GM10266 (cell line): ENCODE data around the gene HEPN1.
A peak's percentile ranks its signal among the peaks of the same experiment; 100 is the strongest.

Experiments used
- DNase-seq: peaks from one replicate; pipeline ENCODE4 v3.0.0; 2012; ENCODE audit errors: extremely low spot score
- TF ChIP-seq, protein P1 (sequence below): IDR thresholded peaks from 2 replicates; pipeline ENCODE4 v1.5.1; 2012; ENCODE audit warnings: mild to moderate bottlenecking, low read depth; ENCODE audit not compliant: control insufficient read depth, insufficient read depth; ENCODE audit errors: missing control alignments

HEPN1 gene

GRCh38 chr11:124902616-124903015 lies 16.4 kb upstream of the HEPN1 start:
- no peak for DNase-seq
- TF ChIP-seq, protein P1, sequence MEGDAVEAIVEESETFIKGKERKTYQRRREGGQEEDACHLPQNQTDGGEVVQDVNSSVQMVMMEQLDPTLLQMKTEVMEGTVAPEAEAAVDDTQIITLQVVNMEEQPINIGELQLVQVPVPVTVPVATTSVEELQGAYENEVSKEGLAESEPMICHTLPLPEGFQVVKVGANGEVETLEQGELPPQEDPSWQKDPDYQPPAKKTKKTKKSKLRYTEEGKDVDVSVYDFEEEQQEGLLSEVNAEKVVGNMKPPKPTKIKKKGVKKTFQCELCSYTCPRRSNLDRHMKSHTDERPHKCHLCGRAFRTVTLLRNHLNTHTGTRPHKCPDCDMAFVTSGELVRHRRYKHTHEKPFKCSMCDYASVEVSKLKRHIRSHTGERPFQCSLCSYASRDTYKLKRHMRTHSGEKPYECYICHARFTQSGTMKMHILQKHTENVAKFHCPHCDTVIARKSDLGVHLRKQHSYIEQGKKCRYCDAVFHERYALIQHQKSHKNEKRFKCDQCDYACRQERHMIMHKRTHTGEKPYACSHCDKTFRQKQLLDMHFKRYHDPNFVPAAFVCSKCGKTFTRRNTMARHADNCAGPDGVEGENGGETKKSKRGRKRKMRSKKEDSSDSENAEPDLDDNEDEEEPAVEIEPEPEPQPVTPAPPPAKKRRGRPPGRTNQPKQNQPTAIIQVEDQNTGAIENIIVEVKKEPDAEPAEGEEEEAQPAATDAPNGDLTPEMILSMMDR: no peak

DNA sequence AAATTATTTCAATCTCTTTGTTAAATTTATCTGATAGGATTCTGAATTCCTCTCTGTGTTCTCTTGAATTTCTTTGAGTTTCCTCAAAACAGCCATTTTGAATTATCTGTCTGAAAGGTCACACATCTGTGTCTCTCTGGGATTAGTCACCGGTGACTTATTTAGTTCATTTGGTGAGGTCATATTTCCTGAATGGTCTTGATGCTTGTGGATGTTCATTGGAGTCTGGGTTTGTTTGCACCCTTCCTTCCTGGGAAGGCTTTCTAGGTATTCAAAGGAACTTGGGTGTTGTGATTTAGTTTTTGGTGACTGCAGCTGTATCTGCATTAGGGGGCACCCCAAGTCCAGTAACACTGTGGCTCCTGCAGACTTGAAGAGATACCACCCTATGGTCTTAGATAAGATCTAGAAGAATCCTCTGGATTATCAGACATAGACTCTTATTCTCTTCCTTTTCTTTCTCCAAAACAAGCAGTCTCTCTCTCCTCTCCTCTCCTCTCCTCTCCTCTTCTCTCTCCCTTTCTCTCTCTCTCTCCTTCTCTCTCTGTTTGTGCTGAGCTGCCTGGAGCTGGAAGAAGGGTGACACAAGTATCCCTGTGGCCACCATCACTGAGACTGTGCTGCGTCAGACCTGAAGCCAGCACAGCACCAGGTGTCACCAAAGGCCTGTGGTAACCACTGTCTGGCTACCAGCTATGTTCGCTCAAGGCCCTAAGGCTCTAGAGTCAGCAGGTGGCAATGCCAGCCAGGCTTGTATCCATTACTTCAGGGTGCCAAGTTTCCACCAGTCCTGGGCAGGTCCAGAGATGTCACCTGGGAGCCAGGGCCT lies 3.3 kb upstream of the HEPN1 start:
- TF ChIP-seq, protein P1: no peak
- DNase-seq: no peak

GRCh38 chr11:124916370-124916710 lies 2.7 kb upstream of the HEPN1 start:
- TF ChIP-seq, protein P1: no peak
- no peak for DNase-seq

DNA sequence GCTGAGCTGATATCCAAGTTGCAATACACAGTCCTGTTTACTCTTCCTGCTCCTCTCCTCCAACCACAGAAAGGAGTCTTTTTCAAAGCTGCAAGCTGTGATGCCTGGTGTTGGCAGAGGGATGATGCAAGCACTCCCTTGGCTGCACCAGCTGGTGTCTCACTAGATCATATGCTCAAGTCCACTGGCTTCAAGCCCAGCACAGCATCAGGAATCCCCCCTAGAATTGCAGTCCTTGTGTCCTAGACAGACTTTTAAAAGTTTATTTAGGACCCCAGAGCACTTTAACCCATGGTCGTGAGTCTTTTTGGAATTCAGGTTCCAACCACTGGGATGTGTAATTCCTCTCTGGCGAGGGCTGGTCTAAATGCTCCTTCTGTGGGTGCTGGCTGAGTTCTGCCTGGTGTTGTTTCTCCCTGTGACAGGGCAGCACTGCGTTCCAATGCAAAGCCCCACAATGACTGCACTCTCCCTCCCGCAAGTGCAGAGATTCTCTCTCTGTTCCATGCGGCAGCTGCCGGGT lies 1.9 kb upstream of the HEPN1 start:
- no peak for DNase-seq

DNA sequence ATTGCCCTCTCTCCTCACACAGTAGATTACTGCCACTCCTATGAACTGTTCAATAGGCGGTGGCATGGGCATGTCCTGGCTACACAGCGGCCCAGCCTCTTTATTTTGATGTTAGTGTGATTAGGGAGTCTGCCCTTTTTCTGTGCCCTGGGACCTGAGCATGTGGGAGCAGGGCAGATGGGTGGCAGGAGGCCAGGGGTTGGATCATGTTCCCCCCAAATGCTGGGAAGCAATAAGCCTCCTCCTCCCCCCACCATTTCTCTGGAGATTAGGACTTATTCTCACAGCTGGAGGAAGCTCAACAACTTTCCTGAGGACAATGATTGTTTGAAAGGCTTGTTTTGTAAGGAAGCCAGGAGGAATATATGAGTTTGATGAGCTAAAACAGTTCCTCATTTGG lies 848 bp downstream of the HEPN1 start:
- DNase-seq: no peak
- TF ChIP-seq, protein P1: no peak

More for the DNA sequence above, 1.9 kb upstream of the HEPN1 start:
- TF ChIP-seq, protein P1: no peak

GRCh38 chr11:124920356-124920755 lies 1.3 kb downstream of the HEPN1 start:
- TF ChIP-seq, protein P1: no peak
- no peak for DNase-seq

- TF ChIP-seq, protein P1: no peak
- peak; percentile 52 for DNase-seq
Measured at GRCh38 chr11:124920870-124921609, 2.0 kb downstream of the HEPN1 start.
